Gastroesophageal sphincter (tissue), 3 donors: Measurements from ENCODE around the gene MAPK14.

Source experiments
- CTCF ChIP-seq, 4 experiments: fragments of 200-600 bp in 2 of 4; fragments of 450-650 bp in 2 of 4; sonication (generic) in 1 of 4; IDR thresholded peaks; one replicate each; pipeline ENCODE4 v1.5.1; 2017 to 2019; ENCODE audit warnings: antibody characterized with exemption in 4 of 4, mild to moderate bottlenecking in 2 of 4, moderate library complexity in 2 of 4
- POLR2A ChIP-seq, 2 donors: fragments of 450-650 bp; IDR thresholded peaks; one replicate each; pipeline ENCODE4 v1.6.1; 2017; ENCODE audit warnings: antibody characterized with exemption in 2 of 2, mild to moderate bottlenecking in 2 of 2, moderate library complexity in 1 of 2

- TF ChIP-seq CTCF (IDR thresholded peaks at IDR 0.05) (no peak), POLR2A (IDR thresholded peaks at IDR 0.05) (no peak)
Observed at GRCh38 chr6:36056178-36056577, 28.6 kb downstream of the MAPK14 start.
